Psoas muscle (tissue), 8 donors: Measurements from ENCODE around the gene CACNA2D4. TPM values are rescaled to one million over a fixed set of nuclear protein-coding genes. Genes with fewer than 3 reads are reported as not detected.

Source experiments
- ATAC-seq, 4 donors: fragments of 200-7000 bp; cut with Tn5 transposase; one replicate each; pipeline ENCODE4 v1.9.1; 2020; ENCODE audit warnings: moderate library complexity in 3 of 4, mild to moderate bottlenecking in 2 of 4
- DNase-seq, 2 donors: peaks; one replicate each; pipeline ENCODE4 v3.0.0-alpha.2; 2020
- H3K27ac ChIP-seq: fragments of 200-600 bp; one replicate; pipeline ENCODE4 v1.8.0; 2022
- H3K27me3 ChIP-seq, 3 donors: fragments of 200-600 bp in 1 of 3; one replicate each; pipeline versions ENCODE4 v1.6.1 to v1.8.0; 2013 to 2022; ENCODE audit warnings: low read length in 2 of 3, mild to moderate bottlenecking in 2 of 3, moderate library complexity in 1 of 3; ENCODE audit not compliant: insufficient read depth in 3 of 3
- H3K36me3 ChIP-seq, 2 donors: fragments of 200-600 bp in 1 of 2; one replicate each; pipeline versions ENCODE4 v1.6.1 to v1.8.0; 2013 to 2022; ENCODE audit warnings: low read depth in 1 of 2, mild to moderate bottlenecking in 1 of 2, moderate library complexity in 1 of 2; ENCODE audit not compliant: insufficient read depth in 1 of 2
- H3K4me1 ChIP-seq: fragments of 200-600 bp; one replicate; pipeline ENCODE4 v1.8.0; 2022
- H3K4me3 ChIP-seq: fragments of 200-600 bp; one replicate; pipeline ENCODE4 v1.8.0; 2022; ENCODE audit warnings: mild to moderate bottlenecking
- H3K9me3 ChIP-seq: fragments of 200-600 bp; one replicate; pipeline ENCODE4 v1.8.0; 2022
- WGBS, 3 donors: extraction: QIAGEN DNeasy Blood & Tissue Kit; methylation state at CpG; one replicate each; pipeline versions ENCODE4 v1.1.6 to v1.1.7; 2013; 5-methylcytosine and 5-hydroxymethylcytosine counted together
- intact Hi-C, 2 donors: fragments of 100-400 bp; cut with DNase I; formaldehyde crosslinking; loops; one replicate each; pipeline versions ENCODE4 v1.11.0 to v1.14.2; 2022
- polyA plus RNA-seq, 3 donors: library from polyadenylated mRNA; stranded (reverse); fragments of 200-250 nt; gene quantifications; one replicate each; pipeline ENCODE4 v1.2.3, GENCODE V29; 2013
- total RNA-seq, 4 donors: library from RNA; stranded (reverse); fragmentation: NEBNext Ultra II Directional in 2 of 4; extraction: Animal tissue kit (Norgen Biotek cat#: 25700) in 2 of 4; gene quantifications; one replicate each; pipeline versions ENCODE4 v1.2.1 to v1.2.4, GENCODE V29; 2021 to 2023
- TF ChIP-seq, protein P1 (sequence below): fragments of 200-600 bp; IDR thresholded peaks from one replicate; pipeline ENCODE4 v1.8.0; 2022; ENCODE audit warnings: antibody characterized with exemption
- donor health status: healthy with polysubstance abuse.
- donor health status: DM: no; HTN: no; CAD: no; lungs with moderate emphysema.
- donor health status: Bipolar disorder and iron deficiency.
- donor health status: healthy.
- donor health status: DM: yes; HTN: yes; CAD: no.
- donor health status: DM: no; HTN: no; CAD: no.
- donor health status: DM: no; HTN: no; CAD: no.
- donor health status: DM: yes; HTN: yes; CAD: no.

Gene CACNA2D4
- total and polyA plus RNA-seq, 7 donors, result 0.74 to 1.8 (median 0.93) TPM

DNA sequence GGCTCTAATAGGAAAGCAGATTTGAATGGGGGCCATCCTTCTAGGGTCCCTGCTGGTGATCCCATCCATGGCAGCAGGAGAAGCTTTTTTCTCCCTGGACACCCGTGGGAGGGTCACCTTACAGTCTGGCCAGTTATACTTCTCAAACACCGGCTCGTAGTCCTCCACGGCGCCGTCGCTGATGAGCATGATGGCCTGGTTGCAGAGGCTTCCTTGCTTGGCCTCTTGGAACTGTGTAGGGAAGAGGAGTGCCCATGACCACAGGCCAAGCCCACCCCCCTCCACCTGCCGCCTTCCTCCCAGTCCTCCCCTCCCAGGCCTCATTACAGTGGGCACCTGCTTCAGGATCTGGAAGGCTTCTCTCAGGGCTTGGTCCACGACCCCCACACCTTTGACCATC is 33.8 kb downstream of the CACNA2D4 start:
- Histone ChIP-seq H3K36me3 (no peaks in the 10 kb centered on the region), H3K9me3 (no peaks in the 10 kb centered on the region), H3K4me1 (no peaks in the 10 kb centered on the region), H3K4me3 (no peak overlapping the region), H3K27me3 (no peaks in the 10 kb centered on the region), H3K27ac (no peak overlapping the region)
- intact Hi-C loops, result no loop called here
- 82 to 92% (median 84%) methylated on average over 9 of the region's 9 CpGs for WGBS, 3 donors
- DNase-seq (no peak), ATAC-seq (no peak)
- TF ChIP-seq, protein P1, sequence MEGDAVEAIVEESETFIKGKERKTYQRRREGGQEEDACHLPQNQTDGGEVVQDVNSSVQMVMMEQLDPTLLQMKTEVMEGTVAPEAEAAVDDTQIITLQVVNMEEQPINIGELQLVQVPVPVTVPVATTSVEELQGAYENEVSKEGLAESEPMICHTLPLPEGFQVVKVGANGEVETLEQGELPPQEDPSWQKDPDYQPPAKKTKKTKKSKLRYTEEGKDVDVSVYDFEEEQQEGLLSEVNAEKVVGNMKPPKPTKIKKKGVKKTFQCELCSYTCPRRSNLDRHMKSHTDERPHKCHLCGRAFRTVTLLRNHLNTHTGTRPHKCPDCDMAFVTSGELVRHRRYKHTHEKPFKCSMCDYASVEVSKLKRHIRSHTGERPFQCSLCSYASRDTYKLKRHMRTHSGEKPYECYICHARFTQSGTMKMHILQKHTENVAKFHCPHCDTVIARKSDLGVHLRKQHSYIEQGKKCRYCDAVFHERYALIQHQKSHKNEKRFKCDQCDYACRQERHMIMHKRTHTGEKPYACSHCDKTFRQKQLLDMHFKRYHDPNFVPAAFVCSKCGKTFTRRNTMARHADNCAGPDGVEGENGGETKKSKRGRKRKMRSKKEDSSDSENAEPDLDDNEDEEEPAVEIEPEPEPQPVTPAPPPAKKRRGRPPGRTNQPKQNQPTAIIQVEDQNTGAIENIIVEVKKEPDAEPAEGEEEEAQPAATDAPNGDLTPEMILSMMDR, result no peak

GRCh38 chr12:1883513-1883912 is 34.9 kb downstream of the CACNA2D4 start:
- intact Hi-C loops, result no loop called here
- no peaks in the 10 kb centered on the region for H3K4me1 ChIP-seq
- no peaks in the 10 kb centered on the region for H3K36me3 ChIP-seq
- no peak overlapping the region for H3K27ac ChIP-seq
- DNase-seq (no peak), ATAC-seq (no peak)
- WGBS, 3 donors, result 81 to 86% (median 84%) methylated on average over 8 of the region's 8 CpGs
- TF ChIP-seq, protein P1, result no peak
- H3K27me3 ChIP-seq, result no peaks in the 10 kb centered on the region
- no peaks in the 10 kb centered on the region for H3K9me3 ChIP-seq
- no peak overlapping the region for H3K4me3 ChIP-seq

GRCh38 chr12:1882850-1883470 is 35.5 kb downstream of the CACNA2D4 start:
- intact Hi-C loops, result no loop called here
- no peak for ATAC-seq

DNA sequence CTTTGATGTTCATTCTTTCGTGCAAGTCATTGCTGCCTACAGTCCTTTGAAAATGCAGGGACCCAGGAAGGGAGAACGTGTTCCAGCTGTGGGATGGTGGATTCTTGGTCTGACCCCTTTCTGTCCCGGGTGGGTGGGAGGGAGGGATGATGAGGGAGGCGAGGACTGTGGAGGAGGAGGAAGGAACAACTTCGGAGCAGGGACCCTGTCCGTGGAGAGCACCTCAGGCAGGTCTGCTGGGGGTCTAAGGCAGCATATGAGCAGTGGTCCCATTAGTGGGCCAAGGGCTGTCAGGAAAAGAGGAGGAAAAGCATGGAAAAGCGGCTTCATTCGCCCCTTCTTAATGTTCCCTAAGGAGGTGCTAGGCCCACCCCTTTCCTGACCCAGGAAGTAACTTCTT is 36.0 kb downstream of the CACNA2D4 start:
- no peaks in the 10 kb centered on the region for H3K27me3 ChIP-seq
- H3K4me3 ChIP-seq, result no peak overlapping the region
- H3K9me3 ChIP-seq, result no peaks in the 10 kb centered on the region
- WGBS, 3 donors, result 80 to 81% (median 81%) methylated on average over 8 of the region's 8 CpGs
- no peaks in the 10 kb centered on the region for H3K36me3 ChIP-seq
- no peak for ATAC-seq
- no peak for DNase-seq
- TF ChIP-seq, protein P1, result no peak
- no peaks in the 10 kb centered on the region for H3K4me1 ChIP-seq
- intact Hi-C loops, result no loop called here
- H3K27ac ChIP-seq, result no peak overlapping the region

More at GRCh38 chr12:1882850-1883470, 35.5 kb downstream of the CACNA2D4 start:
- Histone ChIP-seq H3K27me3 (no peaks in the 10 kb centered on the region), H3K36me3 (no peaks in the 10 kb centered on the region), H3K27ac (no peak overlapping the region), H3K4me1 (no peaks in the 10 kb centered on the region), H3K9me3 (no peaks in the 10 kb centered on the region), H3K4me3 (no peak overlapping the region)
- 85 to 89% (median 86%) methylated on average over 19 of the region's 19 CpGs for WGBS, 3 donors
- TF ChIP-seq, protein P1, result no peak
- DNase-seq, result no peak

GRCh38 chr12:1881936-1882335 is 36.5 kb downstream of the CACNA2D4 start:
- no peak for DNase-seq
- Histone ChIP-seq H3K4me3 (no peak overlapping the region), H3K4me1 (no peaks in the 10 kb centered on the region), H3K9me3 (no peaks in the 10 kb centered on the region), H3K36me3 (no peaks in the 10 kb centered on the region), H3K27me3 (no peaks in the 10 kb centered on the region), H3K27ac (no peak overlapping the region)
- no peak for ATAC-seq
- 53 to 58% (median 55%) methylated on average over 3 of the region's 3 CpGs for WGBS, 3 donors
- TF ChIP-seq, protein P1, result no peak
- intact Hi-C loops, result no loop called here
